Measurements from ENCODE around the gene TP63. TPM values are rescaled to one million over a fixed set of nuclear protein-coding genes. Genes with fewer than 3 reads are reported as not detected.

The TP63 gene
- total RNA-seq, 1 donor from 2014 or later, result 25.9 TPM

- Mint-ChIP-seq H3K4me3 (no peak overlapping the region), H3K9me3 (no peaks in the 10 kb centered on the region), H3K36me3 (no peaks in the 10 kb centered on the region), H3K27me3 (ENCODE audit: low read depth) (no peaks in the 10 kb centered on the region), H3K27ac (no peak overlapping the region), H3K4me1 (no peaks in the 10 kb centered on the region)
- DNase-seq (ENCODE audit: low spot score in 2 of 2, unreplicated experiment in 2 of 2), result no peak
- no peak for TF ChIP-seq CTCF (IDR thresholded peaks at IDR 0.05; ENCODE audit: unreplicated experiment)
Measured at GRCh38 chr3:189629803-189630455, 1.3 kb upstream of the TP63 start.

GRCh38 chr3:189630767-189631372 lies 319 bp upstream of the TP63 start:
- Mint-ChIP-seq H3K9me3 (no peaks in the 10 kb centered on the region), H3K4me3 (no peak overlapping the region), H3K27ac (no peak overlapping the region), H3K36me3 (no peaks in the 10 kb centered on the region), H3K27me3 (ENCODE audit: low read depth) (no peaks in the 10 kb centered on the region), H3K4me1 (no peaks in the 10 kb centered on the region)
- no peak for TF ChIP-seq CTCF (IDR thresholded peaks at IDR 0.05; ENCODE audit: unreplicated experiment)
- no peak for DNase-seq (ENCODE audit: low spot score in 2 of 2, unreplicated experiment in 2 of 2)

- H3K36me3 Mint-ChIP-seq, result no peaks in the 10 kb centered on the region
- no peak for TF ChIP-seq CTCF (IDR thresholded peaks at IDR 0.05; ENCODE audit: unreplicated experiment)
- H3K27me3 Mint-ChIP-seq (ENCODE audit: low read depth), result no peaks in the 10 kb centered on the region
- no peaks in the 10 kb centered on the region for H3K4me1 Mint-ChIP-seq
- no peak for DNase-seq (ENCODE audit: low spot score in 2 of 2, unreplicated experiment in 2 of 2)
- H3K27ac Mint-ChIP-seq, result no peak overlapping the region
- H3K4me3 Mint-ChIP-seq, result no peak overlapping the region
- H3K9me3 Mint-ChIP-seq, result no peaks in the 10 kb centered on the region
Measured at GRCh38 chr3:189631409-189631808, 220 bp downstream of the TP63 start.

GRCh38 chr3:189632242-189632641 lies 1.1 kb downstream of the TP63 start:
- H3K4me1 Mint-ChIP-seq, result no peaks in the 10 kb centered on the region
- no peak overlapping the region for H3K27ac Mint-ChIP-seq
- DNase-seq (ENCODE audit: low spot score in 2 of 2, unreplicated experiment in 2 of 2), result no peak
- TF ChIP-seq CTCF (IDR thresholded peaks at IDR 0.05; ENCODE audit: unreplicated experiment), result no peak
- H3K27me3 Mint-ChIP-seq (ENCODE audit: low read depth), result no peaks in the 10 kb centered on the region
- H3K4me3 Mint-ChIP-seq, result no peak overlapping the region
- no peaks in the 10 kb centered on the region for H3K36me3 Mint-ChIP-seq
- no peaks in the 10 kb centered on the region for H3K9me3 Mint-ChIP-seq

- no peak overlapping the region for H3K4me3 Mint-ChIP-seq
- no peaks in the 10 kb centered on the region for H3K4me1 Mint-ChIP-seq
- no peak for DNase-seq (ENCODE audit: low spot score in 2 of 2, unreplicated experiment in 2 of 2)
- no peaks in the 10 kb centered on the region for H3K9me3 Mint-ChIP-seq
- H3K27ac Mint-ChIP-seq, result no peak overlapping the region
- no peaks in the 10 kb centered on the region for H3K36me3 Mint-ChIP-seq
- TF ChIP-seq CTCF (IDR thresholded peaks at IDR 0.05; ENCODE audit: unreplicated experiment), result no peak
- no peaks in the 10 kb centered on the region for H3K27me3 Mint-ChIP-seq (ENCODE audit: low read depth)
Measured at GRCh38 chr3:189635339-189635738, 4.2 kb downstream of the TP63 start.

All from mesothelial cell of epicardium (in vitro differentiated cells).